HG03025 (cell line): Measurements from ENCODE around the gene ATXN7.

Experiments used
- ATAC-seq: cut with Tn5 transposase; IDR thresholded peaks from one replicate; pipeline ENCODE4 v1.9.1; 2021; ENCODE audit warnings: mild to moderate bottlenecking, moderate library complexity; ENCODE audit not compliant: unreplicated experiment, low FRiP score

ATXN7 gene

DNA sequence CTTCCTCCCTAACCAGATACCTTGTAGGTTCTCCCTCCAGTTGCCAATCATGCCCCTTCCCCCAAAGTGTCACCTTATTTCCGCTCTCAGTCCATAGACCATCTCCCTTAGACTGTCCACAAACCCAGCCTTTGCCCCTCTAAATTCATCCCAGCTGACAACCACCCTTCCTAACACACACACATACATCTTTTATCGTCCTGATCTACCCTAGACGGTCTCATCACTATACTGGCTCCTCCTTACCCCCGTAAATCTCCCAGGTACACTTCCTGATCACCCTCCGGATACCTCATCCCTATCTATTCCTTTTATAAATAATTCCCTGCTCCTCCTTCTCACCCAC, 890 bp upstream of the ATXN7 start:
- no peak for ATAC-seq

DNA sequence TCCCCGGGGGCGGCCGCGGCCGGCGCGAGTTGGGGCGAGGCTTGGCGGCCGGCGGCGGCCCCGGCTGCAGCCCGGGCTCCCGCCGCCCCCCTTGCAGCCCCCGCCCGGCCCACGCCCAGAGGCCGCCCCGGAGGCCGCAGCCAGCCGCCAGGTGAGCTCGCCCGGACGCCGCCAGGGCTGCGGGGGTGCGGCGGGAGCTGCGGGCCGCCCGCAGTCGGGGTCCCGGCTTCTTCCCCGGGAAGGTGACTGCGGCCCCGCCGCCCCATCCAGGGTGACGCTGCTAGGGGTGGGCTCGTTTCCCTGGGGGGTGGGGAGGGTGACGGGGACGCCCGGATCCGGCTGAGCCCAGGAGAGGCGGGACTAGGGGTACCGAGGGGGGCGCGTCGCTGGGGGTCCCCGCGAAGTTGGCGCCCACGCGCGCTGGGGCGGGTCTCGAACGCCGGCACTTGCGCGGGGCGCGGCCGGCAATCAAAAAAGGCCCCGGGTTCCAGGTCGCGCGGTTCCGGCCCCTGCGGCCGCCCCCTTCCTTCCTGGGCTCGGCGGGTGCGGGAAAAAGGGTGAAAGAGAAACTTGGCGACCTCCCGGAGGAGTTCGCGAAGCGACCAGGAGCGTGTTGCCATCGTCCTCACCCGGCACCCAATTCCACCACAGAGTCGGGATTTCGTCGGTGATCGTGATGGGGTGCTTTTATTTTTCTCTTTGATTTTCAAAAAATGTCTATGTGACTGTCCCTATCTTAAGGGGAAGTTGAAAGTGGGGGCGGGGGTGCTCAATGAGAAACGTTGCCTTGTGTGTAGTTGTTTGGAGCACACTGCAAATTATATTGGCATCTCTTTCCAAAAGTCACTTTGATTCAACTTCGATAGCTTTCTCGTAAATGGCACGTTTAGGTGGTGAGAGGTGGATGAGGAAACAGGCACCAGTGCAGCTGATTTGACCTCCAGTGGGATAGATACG, 619 bp downstream of the ATXN7 start:
- peak; percentile 52 for ATAC-seq

GRCh38 chr3:63864965-63865327, 1.3 kb downstream of the ATXN7 start:
- no peak for ATAC-seq

DNA sequence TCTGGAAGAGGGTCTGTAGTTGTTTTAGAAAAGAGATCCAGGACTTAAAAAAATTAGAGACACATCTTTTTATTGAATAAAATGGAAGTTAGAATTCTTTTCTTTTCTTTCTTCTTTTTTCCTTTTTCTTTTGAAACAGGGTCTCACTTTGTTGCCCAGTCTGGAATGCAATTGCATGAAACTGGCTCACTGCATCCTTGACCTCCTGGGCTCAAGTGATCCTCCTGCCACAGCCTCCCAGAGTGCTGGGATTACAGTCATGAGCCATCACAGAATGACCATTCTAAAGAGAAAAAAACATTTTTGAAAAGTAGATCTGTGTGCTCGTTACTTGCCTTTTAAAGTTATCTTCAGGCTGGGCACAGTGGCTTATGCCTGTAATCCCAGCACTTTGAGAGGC, 3.6 kb downstream of the ATXN7 start:
- no peak for ATAC-seq

DNA sequence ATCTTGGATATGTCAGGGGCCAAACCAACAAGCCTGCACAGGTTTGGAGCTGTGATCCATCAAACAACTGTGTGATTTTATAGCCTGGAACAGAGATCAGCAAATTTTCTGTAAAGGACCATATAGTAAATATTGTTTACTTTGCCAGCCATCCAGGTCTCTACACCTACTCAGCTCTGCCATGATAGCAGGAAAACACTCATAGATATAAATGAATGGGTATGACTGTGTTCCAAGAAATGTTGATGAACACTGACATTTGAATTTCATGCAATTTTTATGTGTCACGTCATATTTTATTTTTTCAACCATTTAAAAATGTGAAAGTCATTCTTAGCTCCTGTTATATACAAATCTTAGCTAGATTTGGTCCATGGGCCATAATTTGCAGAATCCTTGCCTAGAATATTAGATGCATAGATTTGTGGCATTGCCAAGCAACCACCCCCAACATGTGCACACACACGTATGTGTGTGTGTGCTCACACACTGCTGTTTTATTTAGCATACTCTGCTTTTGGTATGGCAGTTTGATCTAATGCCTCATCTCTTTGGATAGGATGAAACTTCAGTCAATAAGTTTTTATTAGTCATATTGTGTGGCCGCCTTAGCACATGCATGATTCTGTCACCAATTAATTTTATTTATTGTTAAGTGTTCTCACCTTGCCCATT, 6.4 kb downstream of the ATXN7 start:
- no peak for ATAC-seq

DNA sequence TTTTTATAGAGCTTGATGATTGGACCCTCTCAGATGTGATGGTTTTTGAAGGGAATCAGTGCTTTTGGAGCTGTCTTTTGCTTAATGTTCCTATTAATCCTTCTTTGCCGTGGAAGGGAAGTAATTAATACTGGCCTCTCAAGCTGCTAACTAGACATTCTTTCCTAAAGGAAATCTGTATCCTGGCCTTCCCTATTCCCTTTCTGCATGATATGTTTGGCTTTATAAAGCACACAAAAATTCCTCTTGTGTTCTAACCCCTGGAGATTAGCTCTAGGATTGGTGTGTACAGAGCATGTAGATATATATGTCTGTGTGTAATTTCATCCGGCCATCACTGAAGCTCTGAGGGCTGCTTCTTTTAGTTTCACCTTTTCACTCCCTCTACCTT, 6.9 kb downstream of the ATXN7 start:
- ATAC-seq = no peak

GRCh38 chr3:63872135-63872924, 8.7 kb downstream of the ATXN7 start:
- no peak for ATAC-seq

- ATAC-seq = no peak
Observed at GRCh38 chr3:63874769-63875168, 11.1 kb downstream of the ATXN7 start.

DNA sequence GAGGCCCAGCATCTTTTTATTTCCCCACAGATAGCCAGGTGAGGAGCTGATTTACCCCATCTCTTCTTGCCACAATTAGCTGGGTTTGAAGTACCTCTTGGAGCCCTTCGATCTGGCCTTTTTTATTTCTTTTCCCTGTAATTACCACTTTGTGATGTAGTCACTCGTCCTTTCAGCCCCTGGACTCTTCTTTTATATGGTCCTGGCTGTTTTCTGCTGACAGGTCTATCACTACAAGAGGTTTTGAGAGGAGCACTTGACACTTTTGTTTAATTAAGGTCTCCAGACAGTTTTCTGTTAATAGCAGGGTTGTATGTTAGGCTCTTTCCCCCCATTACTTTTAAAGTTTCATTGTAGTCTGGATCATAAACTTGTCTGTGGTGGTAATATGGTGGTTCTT, 11.8 kb downstream of the ATXN7 start:
- no peak for ATAC-seq

- ATAC-seq = no peak
Observed at GRCh38 chr3:63876260-63876659, 12.6 kb downstream of the ATXN7 start.

DNA sequence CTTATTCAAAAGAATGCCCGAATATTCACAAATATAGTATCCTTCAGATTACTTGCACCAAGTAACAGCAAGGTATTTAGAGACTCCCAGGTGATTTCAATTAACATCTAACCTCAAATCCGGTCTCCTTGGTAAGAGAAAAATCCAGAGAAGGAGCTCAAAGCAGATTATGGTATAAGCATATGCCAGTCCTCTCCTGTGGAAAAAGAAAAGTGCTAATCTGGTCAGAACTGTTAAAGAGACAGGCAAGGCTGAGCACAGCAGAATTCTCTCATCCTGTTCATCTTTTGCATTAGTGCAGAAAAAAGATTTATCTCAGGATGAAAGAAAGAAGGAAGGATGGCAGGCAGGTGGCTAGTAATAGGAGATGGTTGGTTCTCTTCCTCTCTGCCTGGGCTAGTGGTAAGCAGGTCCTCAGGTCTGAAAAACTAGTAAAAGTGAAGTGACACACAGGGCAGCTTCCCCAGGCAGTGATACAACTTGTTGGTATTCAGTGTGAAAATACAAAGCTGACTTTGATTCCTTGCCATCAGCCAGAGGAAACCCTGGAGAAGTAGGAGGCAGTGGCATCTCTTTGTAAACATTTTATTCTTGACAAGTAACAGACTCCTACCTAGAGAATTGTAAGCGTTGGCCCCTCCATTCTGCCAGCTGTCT, 14.2 kb downstream of the ATXN7 start:
- no peak for ATAC-seq

DNA sequence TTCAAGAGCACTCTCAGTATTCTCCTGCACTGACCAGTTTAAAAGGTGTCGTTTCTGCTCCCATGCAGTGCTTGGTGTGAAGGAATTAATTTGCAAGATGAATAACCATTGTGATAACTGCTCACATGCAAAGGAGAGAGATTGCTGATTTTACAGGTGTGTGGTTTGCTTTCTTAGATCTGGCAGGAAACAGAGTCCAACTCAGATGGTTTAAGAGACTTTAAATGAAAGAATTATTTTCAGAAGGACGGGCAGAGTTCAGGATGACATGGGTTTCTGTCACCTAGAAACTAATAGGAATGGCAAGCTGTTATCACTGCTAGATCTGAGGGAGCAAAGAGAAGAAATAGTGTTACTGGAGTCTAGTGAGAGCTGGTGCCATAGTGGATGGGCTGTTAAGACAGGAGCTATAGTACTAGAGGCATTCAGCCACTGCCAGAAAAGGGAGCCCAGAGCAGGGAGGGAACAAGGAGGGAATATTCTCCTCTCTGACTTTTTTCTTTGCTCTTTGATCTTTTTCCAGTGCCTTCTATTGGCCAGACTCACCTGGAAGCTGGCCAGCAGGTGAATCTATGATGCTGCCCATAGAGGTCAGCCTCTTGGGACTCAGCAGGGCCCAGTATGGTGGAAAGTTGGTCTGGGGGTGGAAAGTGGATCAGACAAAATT, 14.9 kb downstream of the ATXN7 start:
- no peak for ATAC-seq

DNA sequence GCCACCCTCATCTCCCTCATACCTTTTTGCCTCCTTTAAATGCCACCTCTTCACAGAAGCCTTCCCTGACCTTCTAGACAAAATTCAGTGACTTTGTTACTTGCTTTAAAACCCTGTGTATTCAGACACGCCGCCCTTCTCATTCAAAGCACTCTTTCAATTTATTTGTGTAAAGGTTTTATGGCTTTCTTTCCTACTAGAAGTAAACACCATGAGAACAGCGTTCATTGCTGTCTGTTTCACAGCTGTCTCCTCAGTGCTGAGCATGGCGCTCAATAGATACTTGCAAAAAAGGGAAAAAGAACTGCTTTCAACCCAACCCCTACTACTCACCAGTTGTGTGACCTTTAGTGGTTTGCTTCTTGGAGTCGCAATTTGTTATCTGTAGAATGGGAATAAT, 17.0 kb downstream of the ATXN7 start:
- no peak for ATAC-seq

GRCh38 chr3:63886858-63887257, 23.2 kb downstream of the ATXN7 start:
- no peak for ATAC-seq

- ATAC-seq = no peak
Observed at GRCh38 chr3:63891518-63891917, 27.9 kb downstream of the ATXN7 start.

- ATAC-seq = no peak
Observed at GRCh38 chr3:63892773-63893352, 29.2 kb downstream of the ATXN7 start.

- no peak for ATAC-seq
Observed at GRCh38 chr3:63895422-63896189, 31.9 kb downstream of the ATXN7 start.

- ATAC-seq = no peak
Observed at GRCh38 chr3:63896332-63897030, 32.8 kb downstream of the ATXN7 start.

- no peak for ATAC-seq
Observed at GRCh38 chr3:63900010-63900409, 36.3 kb downstream of the ATXN7 start.
